Ramos (cell line): ENCODE data around the gene GPX8.

ENCODE experiments used
- in situ Hi-C: fragments of 300-500 bp; cut with MboI; formaldehyde crosslinking; loops from one replicate; pipeline ENCODE4 v1.14.3; 2022; ENCODE audit warnings: low sequenced_read_pairs; ENCODE audit not compliant: unreplicated experiment

GPX8 gene

GRCh38 chr5:55171471-55171870, 11.5 kb downstream of the GPX8 start:
- in situ Hi-C loops, result loop anchor here (25.0 kb wide), 1 partner anchor 516 kb away; no protein-coding TSS in a partner anchor

GRCh38 chr5:55172051-55172899, 12.3 kb downstream of the GPX8 start:
- in situ Hi-C loops, result loop anchor here (25.0 kb wide), 1 partner anchor 515 kb away; no protein-coding TSS in a partner anchor

GRCh38 chr5:55172937-55173686, 13.1 kb downstream of the GPX8 start, which contains the start of gene CDC20B:
Gene CDC20B, minus strand, starts transcription at chr5:55173177. Its CDS starts 177 bp downstream, at chr5:55173000.
- in situ Hi-C loops, result loop anchor here (25.0 kb wide), 1 partner anchor 514 kb away; no protein-coding TSS in a partner anchor

GRCh38 chr5:55173687-55174230, 13.8 kb downstream of the GPX8 start:
- in situ Hi-C loops, result loop anchor here (25.0 kb wide), 1 partner anchor 514 kb away; no protein-coding TSS in a partner anchor

GRCh38 chr5:55175781-55176175, 15.8 kb downstream of the GPX8 start:
- in situ Hi-C loops, result loop anchor here (25.0 kb wide), 1 partner anchor 1037 kb away; no protein-coding TSS in a partner anchor

- in situ Hi-C loops, result loop anchor here (25.0 kb wide), 1 partner anchor 1036 kb away; no protein-coding TSS in a partner anchor
These were observed 16.3 kb downstream of the GPX8 start for GRCh38 chr5:55176176-55176818.

- in situ Hi-C loops, result loop anchor here (25.0 kb wide), 1 partner anchor 1035 kb away; no protein-coding TSS in a partner anchor
These were observed 17.1 kb downstream of the GPX8 start for GRCh38 chr5:55177078-55177477.

GRCh38 chr5:55180016-55180415, 20.0 kb downstream of the GPX8 start:
- in situ Hi-C loops, result loop anchor here (25.0 kb wide), 1 partner anchor 1032 kb away; no protein-coding TSS in a partner anchor

GRCh38 chr5:55187370-55187769, 27.4 kb downstream of the GPX8 start:
- in situ Hi-C loops, result loop anchor here (25.0 kb wide), 1 partner anchor 1025 kb away; no protein-coding TSS in a partner anchor

GRCh38 chr5:55188656-55189540, 28.9 kb downstream of the GPX8 start:
- in situ Hi-C loops, result loop anchor here (25.0 kb wide), 1 partner anchor 1023 kb away; no protein-coding TSS in a partner anchor

- in situ Hi-C loops, result loop anchor here (25.0 kb wide), 1 partner anchor 1021 kb away; no protein-coding TSS in a partner anchor
These were observed 31.2 kb downstream of the GPX8 start for GRCh38 chr5:55191165-55191564.

- in situ Hi-C loops, result no loop called here
These were observed 45.0 kb downstream of the GPX8 start for GRCh38 chr5:55205001-55205400.

GRCh38 chr5:55211184-55211874, 51.4 kb downstream of the GPX8 start:
- in situ Hi-C loops, result no loop called here
